Tibial nerve (tissue), 4 donors: ENCODE measurements around the gene USP4.

Experiments
- CTCF ChIP-seq, 5 experiments: fragments of 200-600 bp in 3 of 5; fragments of 450-650 bp in 2 of 5; sonication (generic) in 3 of 5; IDR thresholded peaks; one replicate each; pipeline ENCODE4 v1.5.1; 2016 to 2019; ENCODE audit warnings: antibody characterized with exemption in 5 of 5, mild to moderate bottlenecking in 3 of 5, moderate library complexity in 2 of 5
- EP300 ChIP-seq, 2 donors: sonication (generic); formaldehyde crosslinking; IDR thresholded peaks; one replicate each; pipeline ENCODE4 v1.6.1; 2017; ENCODE audit warnings: antibody characterized with exemption in 2 of 2, mild to moderate bottlenecking in 1 of 2

GRCh38 chr3:49296781-49297411, 43.0 kb downstream of the USP4 start:
- TF ChIP-seq CTCF (IDR thresholded peaks at IDR 0.05): no peak
- no peak for TF ChIP-seq EP300 (IDR thresholded peaks at IDR 0.05)
